Activated CD4-positive, alpha-beta T cell treated with anti-CD3 and anti-CD28 coated beads, Interleukin-2, amount 10 ng/mL, durations not matched to agents 7 days and 5 days (primary cell): ENCODE data around the gene FREM2. TPM values are rescaled to one million over a fixed set of nuclear protein-coding genes. Genes with fewer than 3 reads are reported as not detected.

Source experiments
- CTCF ChIA-PET: fragments of 350-600 bp; sonication (Branson Sonifier 250); formaldehyde crosslinking; loops from one replicate; lab custom pipeline; 2021; ENCODE audit warnings: antibody characterized with exemption; lab: Charles Lee
- POLR2A ChIA-PET: fragments of 350-600 bp; sonication (Branson Sonifier 250); formaldehyde crosslinking; loops from one replicate; lab custom pipeline; 2021; ENCODE audit warnings: antibody characterized with exemption; lab: Charles Lee
- DNase-seq: peaks from one replicate; pipeline ENCODE4 v3.0.0-alpha.2; 2020
- H3K27ac Mint-ChIP-seq: one replicate; pipeline ENCODE4 v1.8.0; 2021; ENCODE audit warnings: mild to moderate bottlenecking, moderate library complexity, mixed read lengths
- H3K27me3 Mint-ChIP-seq: one replicate; pipeline ENCODE4 v1.8.0; 2021; ENCODE audit warnings: mixed read lengths
- H3K36me3 Mint-ChIP-seq: one replicate; pipeline ENCODE4 v1.8.0; 2021; ENCODE audit warnings: low read depth, mixed read lengths
- H3K4me1 Mint-ChIP-seq: one replicate; pipeline ENCODE4 v1.8.0; 2021; ENCODE audit warnings: mixed read lengths
- H3K4me3 Mint-ChIP-seq: one replicate; pipeline ENCODE4 v1.8.0; 2021; ENCODE audit warnings: mild to moderate bottlenecking, moderate library complexity, mixed read lengths
- H3K9me3 Mint-ChIP-seq: one replicate; pipeline ENCODE4 v1.8.0; 2021; ENCODE audit warnings: mixed read lengths
- total RNA-seq, 2 experiments: library from RNA; stranded (reverse); gene quantifications; one replicate each; pipeline ENCODE4 v1.2.3, GENCODE V29; 2021

FREM2 gene
- total RNA-seq, 2 experiments from 2014 or later: not detected

DNA sequence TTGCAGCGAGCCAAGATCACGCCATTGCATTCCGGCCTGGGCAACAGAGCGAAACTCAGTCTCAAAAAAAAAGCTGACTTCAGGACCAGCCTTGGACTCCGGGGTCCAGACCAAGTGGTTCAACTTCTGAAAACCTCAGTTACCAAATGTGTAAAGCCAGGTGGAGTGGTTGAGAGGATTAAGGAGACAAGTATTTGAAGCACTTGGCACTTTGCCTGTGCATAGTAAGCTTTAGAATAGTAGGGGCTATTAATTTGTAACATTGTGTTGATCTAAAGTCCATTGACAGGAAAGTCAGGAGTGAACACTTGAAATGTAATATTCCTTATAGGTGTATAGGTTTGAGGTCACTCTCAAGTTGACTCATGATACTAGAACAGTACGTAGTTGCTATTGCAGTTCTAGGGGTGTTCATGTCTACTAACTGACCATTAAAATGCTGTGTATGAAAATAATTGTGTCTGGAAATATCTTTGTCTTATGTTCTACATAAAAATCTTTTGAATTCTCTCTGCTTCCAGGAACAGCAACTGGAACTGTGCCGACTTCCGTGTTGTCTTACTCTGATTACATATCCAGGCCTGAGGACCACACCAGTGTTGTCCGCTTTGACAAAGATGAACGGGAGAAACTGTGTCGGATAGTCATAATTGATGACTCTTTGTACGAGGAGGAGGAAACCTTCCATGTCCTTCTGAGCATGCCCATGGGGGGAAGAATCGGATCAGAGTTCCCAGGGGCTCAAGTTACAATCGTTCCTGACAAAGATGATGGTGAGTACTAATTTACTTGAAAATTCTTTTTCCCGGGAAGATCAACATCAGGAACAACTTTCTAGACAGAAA lies 97.4 kb downstream of the FREM2 start:
- CTCF ChIA-PET: no interaction called here
- H3K4me3 Mint-ChIP-seq: no peak overlapping the region
- no peaks in the 10 kb centered on the region for H3K27me3 Mint-ChIP-seq
- no peak overlapping the region for H3K27ac Mint-ChIP-seq
- DNase-seq: no peak
- no peaks in the 10 kb centered on the region for H3K4me1 Mint-ChIP-seq
- no peaks in the 10 kb centered on the region for H3K36me3 Mint-ChIP-seq
- POLR2A ChIA-PET: no interaction called here
- no peaks in the 10 kb centered on the region for H3K9me3 Mint-ChIP-seq

DNA sequence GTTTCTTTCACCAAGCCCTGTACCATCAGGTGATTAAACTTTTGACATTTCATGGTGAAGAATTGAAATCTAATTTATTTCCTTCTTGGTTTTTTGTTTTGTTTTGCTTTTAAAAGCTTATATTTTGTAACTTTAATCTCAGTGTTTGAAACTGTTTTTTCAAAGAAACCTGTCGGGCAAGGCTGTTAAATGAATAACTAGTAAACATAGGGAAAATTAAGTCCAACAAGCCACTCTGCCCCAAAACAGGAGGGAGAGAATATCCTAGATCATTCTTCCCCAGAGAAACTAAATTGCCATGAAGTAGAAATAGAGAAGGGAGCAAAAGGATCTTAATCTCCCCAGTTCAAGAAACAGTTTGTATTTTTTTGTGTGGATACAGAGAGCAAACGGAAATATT lies 98.2 kb downstream of the FREM2 start:
- H3K4me1 Mint-ChIP-seq: no peaks in the 10 kb centered on the region
- H3K27me3 Mint-ChIP-seq: no peaks in the 10 kb centered on the region
- DNase-seq: no peak
- H3K36me3 Mint-ChIP-seq: no peaks in the 10 kb centered on the region
- CTCF ChIA-PET: no interaction called here
- no peaks in the 10 kb centered on the region for H3K9me3 Mint-ChIP-seq
- no peak overlapping the region for H3K4me3 Mint-ChIP-seq
- POLR2A ChIA-PET: no interaction called here
- no peak overlapping the region for H3K27ac Mint-ChIP-seq

DNA sequence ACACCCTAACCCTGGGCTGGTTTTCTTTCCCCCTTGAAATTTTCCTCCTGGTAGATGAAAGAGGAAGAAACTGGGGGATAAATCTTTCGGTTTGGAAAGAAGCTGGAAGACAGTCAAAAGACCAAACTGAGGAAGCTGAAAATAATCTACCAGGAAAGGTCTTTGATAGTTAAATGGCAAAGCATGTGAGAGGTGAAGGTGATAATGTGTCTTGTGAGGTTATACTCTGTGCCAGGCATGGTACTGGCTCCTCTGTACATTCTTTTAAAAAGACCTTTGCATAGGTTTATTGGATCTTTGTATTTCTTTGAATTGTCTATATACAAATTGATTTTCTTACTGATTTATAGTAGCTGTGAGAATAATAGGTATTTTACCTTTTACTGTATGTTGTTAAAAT lies 98.6 kb downstream of the FREM2 start:
- H3K4me3 Mint-ChIP-seq: no peak overlapping the region
- H3K36me3 Mint-ChIP-seq: no peaks in the 10 kb centered on the region
- H3K27ac Mint-ChIP-seq: no peak overlapping the region
- DNase-seq: no peak
- no peaks in the 10 kb centered on the region for H3K27me3 Mint-ChIP-seq
- H3K9me3 Mint-ChIP-seq: no peaks in the 10 kb centered on the region
- ChIA-PET CTCF (no interaction called here), POLR2A (no interaction called here)
- no peaks in the 10 kb centered on the region for H3K4me1 Mint-ChIP-seq

DNA sequence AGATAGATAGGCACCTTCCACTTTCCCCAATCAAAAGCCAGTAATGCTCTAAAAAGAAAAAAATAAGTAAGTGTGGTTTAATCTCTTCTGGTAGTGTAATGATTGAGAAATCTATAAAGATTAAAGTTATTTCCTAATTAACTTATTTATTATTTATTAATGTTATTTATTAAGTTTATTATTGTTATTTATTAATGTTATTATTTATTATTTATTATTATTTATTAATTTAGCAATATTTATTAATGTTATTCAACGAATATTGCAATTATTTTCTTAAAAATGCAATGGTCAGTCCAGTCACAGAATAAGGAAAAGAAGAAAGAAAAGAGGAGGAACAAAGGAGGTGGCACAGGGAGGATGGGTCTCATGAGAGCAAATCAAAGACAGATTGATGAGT lies 100.7 kb downstream of the FREM2 start:
- ChIA-PET POLR2A (no interaction called here), CTCF (no interaction called here)
- Mint-ChIP-seq H3K27me3 (no peaks in the 10 kb centered on the region), H3K4me3 (no peak overlapping the region), H3K9me3 (no peaks in the 10 kb centered on the region), H3K4me1 (no peaks in the 10 kb centered on the region), H3K36me3 (no peaks in the 10 kb centered on the region), H3K27ac (no peak overlapping the region)
- no peak for DNase-seq

DNA sequence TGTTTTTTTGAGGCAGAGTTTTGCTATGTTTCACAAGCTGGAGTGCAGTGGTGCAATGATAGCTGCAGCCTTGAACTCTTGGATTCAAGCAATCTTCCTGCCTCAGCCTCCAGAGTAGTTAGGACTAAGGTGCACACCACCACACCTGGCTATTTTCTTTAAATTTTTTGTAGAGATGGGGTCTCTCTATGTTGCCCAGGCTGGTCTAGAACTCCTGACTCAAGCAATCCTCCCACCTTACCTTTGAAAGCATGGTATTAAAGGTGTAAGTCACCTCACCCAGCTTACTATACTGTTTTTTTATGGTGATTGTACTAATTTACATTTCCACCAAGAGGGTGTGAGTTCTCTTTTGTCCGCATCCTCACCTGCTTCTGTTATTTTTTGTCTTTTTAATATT lies 110.0 kb downstream of the FREM2 start:
- H3K27me3 Mint-ChIP-seq: no peaks in the 10 kb centered on the region
- no peak for DNase-seq
- H3K36me3 Mint-ChIP-seq: no peaks in the 10 kb centered on the region
- H3K27ac Mint-ChIP-seq: no peak overlapping the region
- peaks cover 4% of the 10 kb centered on the region for H3K9me3 Mint-ChIP-seq
- ChIA-PET POLR2A (no interaction called here), CTCF (no interaction called here)
- H3K4me3 Mint-ChIP-seq: no peak overlapping the region
- H3K4me1 Mint-ChIP-seq: no peaks in the 10 kb centered on the region

DNA sequence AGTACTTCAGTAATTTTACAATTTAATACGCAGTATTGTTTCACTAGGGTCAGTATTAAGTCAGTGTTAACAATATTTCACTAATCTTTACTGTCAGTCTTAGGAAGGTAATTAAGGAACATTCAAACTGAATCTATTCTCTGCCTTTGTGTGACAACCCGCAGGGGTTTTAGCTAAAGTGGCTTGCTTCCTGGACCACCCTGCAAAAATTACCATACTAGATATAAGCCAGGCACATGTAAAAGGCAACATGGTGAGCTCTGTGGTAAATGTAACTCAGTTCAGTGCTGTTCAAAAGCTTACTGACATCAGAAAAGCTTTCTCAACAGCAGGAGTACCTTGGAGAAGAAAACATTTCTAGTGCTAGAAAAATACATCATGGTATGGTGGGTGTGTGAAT lies 116.7 kb downstream of the FREM2 start:
- Mint-ChIP-seq H3K4me1 (no peaks in the 10 kb centered on the region), H3K27ac (no peak overlapping the region), H3K27me3 (no peaks in the 10 kb centered on the region), H3K4me3 (no peak overlapping the region), H3K36me3 (no peaks in the 10 kb centered on the region), H3K9me3 (peaks cover 4% of the 10 kb centered on the region)
- CTCF ChIA-PET: no interaction called here
- POLR2A ChIA-PET: no interaction called here
- no peak for DNase-seq

DNA sequence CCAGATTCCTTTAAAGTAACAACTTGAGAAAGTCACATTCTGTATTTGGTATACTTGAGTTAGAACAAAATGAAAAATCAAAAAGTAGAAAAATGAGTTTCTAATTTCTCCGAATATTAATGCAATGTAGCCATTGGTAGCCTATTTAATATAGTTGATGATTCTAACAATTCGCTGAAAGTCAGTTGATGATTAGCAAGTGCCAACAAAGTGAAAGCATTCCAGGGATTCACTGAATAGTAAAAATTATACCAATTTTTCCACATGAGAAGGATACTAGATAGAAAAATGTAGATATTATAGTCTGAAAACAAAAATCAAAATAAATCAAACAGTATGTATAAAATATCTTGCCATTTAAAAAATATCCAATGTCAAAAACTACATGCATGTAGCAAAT lies 117.2 kb downstream of the FREM2 start:
- Mint-ChIP-seq H3K4me3 (no peak overlapping the region), H3K4me1 (no peaks in the 10 kb centered on the region), H3K9me3 (peaks cover 4% of the 10 kb centered on the region), H3K27me3 (no peaks in the 10 kb centered on the region), H3K27ac (no peak overlapping the region), H3K36me3 (no peaks in the 10 kb centered on the region)
- POLR2A ChIA-PET: no interaction called here
- DNase-seq: no peak
- CTCF ChIA-PET: no interaction called here

DNA sequence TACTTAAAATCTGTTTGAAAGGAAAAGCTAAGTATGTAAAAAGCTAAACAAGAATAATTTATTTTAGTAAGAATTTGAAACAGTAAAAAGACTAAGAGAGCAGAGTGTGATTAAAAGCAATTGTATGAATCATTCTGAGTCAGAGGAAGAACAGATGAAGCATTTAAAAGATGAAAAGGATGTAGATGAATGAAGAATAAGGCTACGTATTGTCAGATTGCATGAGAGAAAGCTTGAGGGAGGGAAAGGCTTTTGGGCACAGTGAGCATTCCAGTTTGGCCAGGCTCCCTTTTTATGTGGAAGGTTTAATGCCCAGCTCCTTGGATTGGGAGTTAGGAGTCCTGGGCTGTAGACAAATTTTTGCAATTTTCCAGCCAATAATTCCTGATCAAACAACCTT lies 117.7 kb downstream of the FREM2 start:
- ChIA-PET CTCF (no interaction called here), POLR2A (no interaction called here)
- no peaks in the 10 kb centered on the region for H3K36me3 Mint-ChIP-seq
- H3K4me1 Mint-ChIP-seq: no peaks in the 10 kb centered on the region
- no peak for DNase-seq
- no peaks in the 10 kb centered on the region for H3K27me3 Mint-ChIP-seq
- peaks cover 6% of the 10 kb centered on the region for H3K9me3 Mint-ChIP-seq
- H3K27ac Mint-ChIP-seq: no peak overlapping the region
- no peak overlapping the region for H3K4me3 Mint-ChIP-seq

DNA sequence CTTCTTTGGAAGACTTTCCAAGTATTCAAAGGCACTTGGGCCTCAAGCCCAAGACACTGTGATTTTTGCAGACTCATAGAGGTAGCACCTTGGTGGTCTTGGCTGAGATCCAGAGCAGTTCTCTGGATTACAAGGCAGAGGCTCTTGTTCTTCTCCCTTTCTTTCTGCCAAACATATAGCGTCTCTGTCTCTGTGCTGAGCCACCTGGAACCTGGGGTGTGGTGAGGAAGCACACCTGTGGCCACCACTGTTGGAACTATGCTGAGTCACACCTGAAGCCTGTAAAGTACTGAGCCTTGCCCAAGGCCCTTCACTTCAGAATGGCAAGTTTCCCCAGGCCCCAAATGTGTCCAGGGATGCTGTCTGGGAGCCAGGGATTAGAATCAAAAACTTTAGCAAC lies 127.5 kb downstream of the FREM2 start:
- no peak for DNase-seq
- no peaks in the 10 kb centered on the region for H3K27me3 Mint-ChIP-seq
- peaks cover 16% of the 10 kb centered on the region for H3K9me3 Mint-ChIP-seq
- POLR2A ChIA-PET: no interaction called here
- no peak overlapping the region for H3K27ac Mint-ChIP-seq
- CTCF ChIA-PET: no interaction called here
- no peaks in the 10 kb centered on the region for H3K4me1 Mint-ChIP-seq
- H3K36me3 Mint-ChIP-seq: no peaks in the 10 kb centered on the region
- no peak overlapping the region for H3K4me3 Mint-ChIP-seq

DNA sequence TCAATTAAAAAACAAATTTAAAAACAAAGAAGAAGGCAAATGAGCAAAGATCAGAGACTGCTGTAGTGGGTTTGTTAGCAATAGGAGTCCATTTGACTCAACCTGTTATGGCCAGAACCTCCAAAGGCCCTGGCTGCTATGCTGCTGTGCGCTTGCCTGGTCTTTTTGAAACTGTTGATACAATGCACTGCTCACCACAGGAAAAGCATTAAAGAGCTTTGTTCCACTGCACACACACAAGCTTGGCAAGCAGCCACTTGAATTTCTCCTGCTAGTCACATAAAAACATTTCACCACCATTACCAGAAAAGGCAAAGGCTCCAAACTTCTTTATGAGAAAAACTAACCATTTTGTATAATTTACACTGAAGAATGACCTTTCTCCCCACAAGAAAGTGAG lies 132.2 kb downstream of the FREM2 start:
- H3K4me3 Mint-ChIP-seq: no peak overlapping the region
- H3K36me3 Mint-ChIP-seq: no peaks in the 10 kb centered on the region
- H3K9me3 Mint-ChIP-seq: no peaks in the 10 kb centered on the region
- CTCF ChIA-PET: no interaction called here
- H3K4me1 Mint-ChIP-seq: no peaks in the 10 kb centered on the region
- no peaks in the 10 kb centered on the region for H3K27me3 Mint-ChIP-seq
- no peak for DNase-seq
- no peak overlapping the region for H3K27ac Mint-ChIP-seq
- POLR2A ChIA-PET: no interaction called here

DNA sequence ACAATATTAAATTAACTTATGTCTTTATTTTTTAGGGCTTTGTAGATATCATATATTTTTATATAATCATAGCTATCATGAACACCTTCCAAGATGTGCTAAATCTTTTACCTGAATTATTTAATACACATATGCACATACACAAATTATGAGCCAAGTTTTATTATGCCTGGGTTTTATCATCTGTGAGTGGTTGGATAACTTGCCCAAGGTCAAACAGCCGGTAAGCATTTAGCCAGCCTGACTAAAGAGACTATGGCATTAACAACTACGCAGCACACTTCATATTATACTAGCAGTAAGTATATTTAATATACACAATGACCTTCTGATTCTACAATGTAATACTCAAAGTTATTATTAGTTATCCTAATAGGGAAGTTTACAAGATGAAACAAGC lies 132.7 kb downstream of the FREM2 start:
- H3K27me3 Mint-ChIP-seq: no peaks in the 10 kb centered on the region
- H3K27ac Mint-ChIP-seq: no peak overlapping the region
- no peaks in the 10 kb centered on the region for H3K36me3 Mint-ChIP-seq
- no peak overlapping the region for H3K4me3 Mint-ChIP-seq
- POLR2A ChIA-PET: no interaction called here
- no peak for DNase-seq
- H3K4me1 Mint-ChIP-seq: no peaks in the 10 kb centered on the region
- CTCF ChIA-PET: no interaction called here
- H3K9me3 Mint-ChIP-seq: no peaks in the 10 kb centered on the region

DNA sequence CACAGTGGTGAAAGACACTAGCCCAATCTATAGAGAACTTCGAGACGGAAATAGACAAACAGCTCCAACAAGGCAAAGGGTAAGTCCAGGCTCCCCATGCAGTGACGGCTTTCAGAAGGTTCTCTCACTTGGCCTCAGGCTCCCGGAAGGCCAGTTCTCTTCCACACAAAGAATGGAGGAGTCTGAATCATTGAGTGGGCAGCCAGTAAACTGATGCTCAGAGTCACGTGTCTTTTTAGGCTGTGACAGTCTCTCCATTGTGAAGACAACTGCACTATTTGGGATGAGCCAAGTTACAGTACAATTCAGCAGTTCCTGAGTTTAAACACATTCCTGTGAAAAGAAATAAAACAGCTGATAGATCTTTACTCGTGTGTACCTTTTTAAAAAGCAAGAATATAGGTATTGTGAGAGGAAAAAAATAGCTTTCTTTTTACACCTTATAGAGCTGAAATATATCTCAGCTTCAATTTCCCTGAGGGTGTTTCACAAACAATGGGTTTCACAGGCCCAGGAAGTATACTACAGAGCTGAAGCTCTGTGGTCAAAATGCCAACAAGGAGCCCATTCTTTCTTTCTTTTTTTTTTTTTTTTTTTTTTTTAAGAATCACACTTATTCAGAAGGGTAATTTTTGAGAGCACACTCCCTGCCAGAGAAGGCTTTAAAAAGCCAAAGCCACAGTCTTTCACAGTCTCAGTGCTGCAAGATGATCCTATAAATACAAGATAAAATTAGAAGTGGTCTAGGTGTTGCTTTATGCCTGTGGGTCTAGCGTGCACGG lies 135.1 kb downstream of the FREM2 start:
- CTCF ChIA-PET: interaction anchor here (0.6 kb wide), 1 partner anchor 32 kb away, joined by 3 read pairs; no protein-coding TSS in a partner anchor
- no peak for DNase-seq
- Mint-ChIP-seq H3K4me1 (no peaks in the 10 kb centered on the region), H3K36me3 (no peaks in the 10 kb centered on the region), H3K27ac (no peak overlapping the region), H3K4me3 (no peak overlapping the region), H3K9me3 (no peaks in the 10 kb centered on the region), H3K27me3 (no peaks in the 10 kb centered on the region)
- POLR2A ChIA-PET: no interaction called here

DNA sequence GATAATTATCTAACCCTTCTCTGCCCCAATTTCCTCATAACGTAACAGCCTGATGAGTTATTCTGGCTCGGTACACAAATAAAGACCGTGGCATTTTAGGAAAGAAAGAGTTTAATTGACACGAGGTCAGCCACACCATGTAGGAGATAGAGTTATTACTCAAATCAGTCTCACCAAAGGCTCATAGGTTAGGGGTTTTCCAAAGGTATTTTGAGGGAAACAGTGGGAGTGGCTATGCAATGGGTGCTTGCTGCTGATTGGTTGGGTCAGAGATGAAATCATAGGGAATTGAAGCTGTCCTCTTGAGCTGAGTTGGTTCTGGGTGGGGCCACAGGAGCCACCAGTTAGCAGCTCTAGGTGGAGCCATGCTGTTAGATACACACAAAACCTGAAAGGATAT lies 137.5 kb downstream of the FREM2 start:
- ChIA-PET CTCF (no interaction called here), POLR2A (no interaction called here)
- no peaks in the 10 kb centered on the region for H3K4me1 Mint-ChIP-seq
- H3K27ac Mint-ChIP-seq: no peak overlapping the region
- no peaks in the 10 kb centered on the region for H3K9me3 Mint-ChIP-seq
- H3K4me3 Mint-ChIP-seq: no peak overlapping the region
- no peaks in the 10 kb centered on the region for H3K27me3 Mint-ChIP-seq
- no peaks in the 10 kb centered on the region for H3K36me3 Mint-ChIP-seq
- DNase-seq: no peak
